Stimulated activated CD8-positive, alpha-beta memory T cell treated with anti-CD3 and anti-CD28 coated beads, Interleukin-12 subunit alpha, Interleukin-12 subunit beta, amount 100 ng/mL, for 24 hours (primary cell): Measurements from ENCODE around the gene RAD52.

Experiments
- DNase-seq: peaks from one replicate; pipeline ENCODE4 v3.0.0-alpha.2; 2020; ENCODE audit errors: extremely low read depth

Gene RAD52

GRCh38 chr12:949453-950191 lies at the start of gene RAD52:
TSS of gene RAD52 (minus strand) at chr12:949694. CDS start at chr12:933058, 16,636 bp downstream.
- DNase-seq = peak; percentile 88

- DNase-seq = no peak
Measured at GRCh38 chr12:998020-998874, 48.8 kb upstream of the RAD52 start.

- DNase-seq = no peak
Measured at GRCh38 chr12:997505-997904, 48.0 kb upstream of the RAD52 start.

GRCh38 chr12:996881-997280 lies 47.4 kb upstream of the RAD52 start:
- no peak for DNase-seq

- DNase-seq = no peak
Measured at GRCh38 chr12:992647-993046, 43.2 kb upstream of the RAD52 start.

GRCh38 chr12:991350-992333 lies 42.1 kb upstream of the RAD52 start:
- no peak for DNase-seq

GRCh38 chr12:990661-991349 lies 41.3 kb upstream of the RAD52 start, which contains the start of gene ERC1:
TSS of gene ERC1 (plus strand) at chr12:991223. CDS start at chr12:1027904, 36,681 bp downstream.
- DNase-seq = peak; percentile 67

- peak; percentile 7 for DNase-seq
Measured at GRCh38 chr12:989751-990660, 40.5 kb upstream of the RAD52 start.

GRCh38 chr12:989051-989450 lies 39.6 kb upstream of the RAD52 start:
- no peak for DNase-seq

GRCh38 chr12:988646-989045 lies 39.2 kb upstream of the RAD52 start:
- DNase-seq = no peak

- no peak for DNase-seq
Measured at GRCh38 chr12:981961-982360, 32.5 kb upstream of the RAD52 start.

GRCh38 chr12:981176-981828 lies 31.8 kb upstream of the RAD52 start:
- DNase-seq = no peak

GRCh38 chr12:979349-979748 lies 29.9 kb upstream of the RAD52 start:
- DNase-seq = no peak

- DNase-seq = no peak
Measured at GRCh38 chr12:977156-977555, 27.7 kb upstream of the RAD52 start.

- DNase-seq = no peak
Measured at GRCh38 chr12:976644-977043, 27.1 kb upstream of the RAD52 start.

GRCh38 chr12:974271-974862 lies 24.9 kb upstream of the RAD52 start:
- no peak for DNase-seq

- no peak for DNase-seq
Measured at GRCh38 chr12:971991-972390, 22.5 kb upstream of the RAD52 start.

- no peak for DNase-seq
Measured at GRCh38 chr12:969821-970220, 20.3 kb upstream of the RAD52 start.

GRCh38 chr12:968545-968944 lies 19.1 kb upstream of the RAD52 start:
- DNase-seq = no peak
